Mammary epithelial cell (primary cell): ENCODE results near the gene NDUFS2.

Experiments
- CTCF ChIP-seq, 2 donors: IDR thresholded peaks in 1 of 2; conservative IDR thresholded peaks in 1 of 2; 2 replicates each; pipeline ENCODE4 v1.5.1; 2011 to 2012; ENCODE audit warnings: inconsistent platforms in 2 of 2, low read length in 2 of 2, mild to moderate bottlenecking in 2 of 2, control low read depth in 1 of 2, low read depth in 1 of 2; ENCODE audit not compliant: insufficient read depth in 1 of 2; ENCODE audit errors: extremely low read depth in 1 of 2
- EZH2 ChIP-seq: IDR thresholded peaks from 2 replicates; pipeline ENCODE4 v1.6.1; 2012; ENCODE audit warnings: low read length, inconsistent platforms, borderline replicate concordance

GRCh38 chr1:161192476-161193465, 9.4 kb upstream of the NDUFS2 start:
- TF ChIP-seq CTCF (conservative IDR thresholded peaks at IDR 0.05 in 1 of 2, IDR thresholded peaks at IDR 0.05 in 1 of 2; ENCODE audit: extremely low read depth in 1 of 2, insufficient read depth in 1 of 2, low read depth in 1 of 2, low read length in 2 of 2) = peak; percentile 91 to 94
- no peak for TF ChIP-seq EZH2
